PC-3 (cell line): ENCODE results near the gene NOL11.
"Not testable (repeated sequence)": the region's sequence is repeated elsewhere in the genome, so short reads cannot be mapped to it uniquely, and the experiment has no call there.

Source experiments
- EZH2 ChIP-seq: fragments of 300-600 bp; sonication (generic); IDR thresholded peaks from one replicate; pipeline ENCODE4 v1.6.1; 2017; ENCODE audit warnings: antibody characterized with exemption, mild to moderate bottlenecking, low read length; ENCODE audit not compliant: unreplicated experiment
- EZH2phosphoT487 ChIP-seq: fragments of 300-600 bp; sonication (generic); IDR thresholded peaks from 2 replicates; pipeline ENCODE4 v1.6.1; 2018; ENCODE audit warnings: mild to moderate bottlenecking, antibody characterized with exemption, low read length, borderline replicate concordance
- TF ChIP-seq, protein P1 (sequence below): fragments of 300-600 bp; sonication (generic); conservative IDR thresholded peaks from 2 replicates; pipeline ENCODE4 v1.5.1; 2017; ENCODE audit warnings: antibody characterized with exemption, low read depth, mild to moderate bottlenecking, low read length

- not testable (repeated sequence) for TF ChIP-seq EZH2, EZH2phosphoT487
- TF ChIP-seq, protein P1, sequence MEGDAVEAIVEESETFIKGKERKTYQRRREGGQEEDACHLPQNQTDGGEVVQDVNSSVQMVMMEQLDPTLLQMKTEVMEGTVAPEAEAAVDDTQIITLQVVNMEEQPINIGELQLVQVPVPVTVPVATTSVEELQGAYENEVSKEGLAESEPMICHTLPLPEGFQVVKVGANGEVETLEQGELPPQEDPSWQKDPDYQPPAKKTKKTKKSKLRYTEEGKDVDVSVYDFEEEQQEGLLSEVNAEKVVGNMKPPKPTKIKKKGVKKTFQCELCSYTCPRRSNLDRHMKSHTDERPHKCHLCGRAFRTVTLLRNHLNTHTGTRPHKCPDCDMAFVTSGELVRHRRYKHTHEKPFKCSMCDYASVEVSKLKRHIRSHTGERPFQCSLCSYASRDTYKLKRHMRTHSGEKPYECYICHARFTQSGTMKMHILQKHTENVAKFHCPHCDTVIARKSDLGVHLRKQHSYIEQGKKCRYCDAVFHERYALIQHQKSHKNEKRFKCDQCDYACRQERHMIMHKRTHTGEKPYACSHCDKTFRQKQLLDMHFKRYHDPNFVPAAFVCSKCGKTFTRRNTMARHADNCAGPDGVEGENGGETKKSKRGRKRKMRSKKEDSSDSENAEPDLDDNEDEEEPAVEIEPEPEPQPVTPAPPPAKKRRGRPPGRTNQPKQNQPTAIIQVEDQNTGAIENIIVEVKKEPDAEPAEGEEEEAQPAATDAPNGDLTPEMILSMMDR: not testable (repeated sequence)
Measured at GRCh38 chr17:67702861-67703260, 14.9 kb upstream of the NOL11 start.
